IMR-90 (cell line): ENCODE measurements around the gene IQCE. TPM values are rescaled to one million over a fixed set of nuclear protein-coding genes. Genes with fewer than 3 reads are reported as not detected.

ENCODE experiments used
- ATAC-seq: fragments of 200-7000 bp; cut with Tn5 transposase; 2 replicates; pipeline ENCODE4 v1.9.1; 2020; ENCODE audit warnings: low read depth, mild to moderate bottlenecking, moderate library complexity
- BruUV-seq: library from RNA; stranded (reverse); fragments of 400-500 nt; replicated peaks from 2 replicates; lab custom pipeline; 2021; lab: Mats Ljungman, UMichigan
- CTCF ChIA-PET: fragments of 300-600 bp; formaldehyde crosslinking; extraction: SDS; loops from one replicate; lab custom pipeline; 2021; ENCODE audit warnings: antibody characterized with exemption; lab: Yijun Ruan, JAX
- POLR2A ChIA-PET: fragments of 300-600 bp; sonication (Branson Sonifier 250); formaldehyde crosslinking; loops from one replicate; lab custom pipeline; 2022; ENCODE audit warnings: antibody characterized with exemption; ENCODE audit not compliant: unreplicated experiment; lab: Charles Lee
- DNase-seq: peaks from one replicate; pipeline ENCODE4 v3.0.0; 2013
- H2AFZ ChIP-seq: replicated peaks from 2 replicates; pipeline ENCODE3; 2013; ENCODE audit warnings: low read length, mild to moderate bottlenecking; ENCODE audit not compliant: poor library complexity
- H2AK5ac ChIP-seq: 2 replicates; pipeline ENCODE4 v1.6.1; 2013; ENCODE audit warnings: low read depth, low read length, inconsistent platforms
- H2AK9ac ChIP-seq: replicated peaks from 2 replicates; pipeline ENCODE3; 2013; ENCODE audit warnings: mild to moderate bottlenecking, low read depth, low read length, moderate library complexity; ENCODE audit not compliant: poor library complexity
- H2BK120ac ChIP-seq: 2 replicates; pipeline ENCODE4 v1.6.1; 2013; ENCODE audit warnings: low read depth, low read length, inconsistent platforms
- H2BK15ac ChIP-seq: 3 replicates; pipeline ENCODE4 v1.6.1; 2013; ENCODE audit warnings: low read depth, low read length, inconsistent platforms
- H2BK20ac ChIP-seq: 2 replicates; pipeline ENCODE4 v1.6.1; 2013; ENCODE audit warnings: low read depth, mild to moderate bottlenecking, inconsistent platforms, low read length, moderate library complexity
- H2BK5ac ChIP-seq: 2 replicates; pipeline ENCODE4 v1.6.1; 2013; ENCODE audit warnings: mild to moderate bottlenecking, low read depth, low read length, inconsistent platforms; ENCODE audit not compliant: poor library complexity, severe bottlenecking
- H3K14ac ChIP-seq: replicated peaks from 2 replicates; pipeline ENCODE4 v1.6.1; 2013; ENCODE audit warnings: low read depth, low read length, inconsistent platforms
- H3K18ac ChIP-seq: 2 replicates; pipeline ENCODE4 v1.6.1; 2013; ENCODE audit warnings: low read depth, low read length, control low read depth
- H3K23ac ChIP-seq: 2 replicates; pipeline ENCODE4 v1.6.1; 2013; ENCODE audit warnings: low read depth, low read length, inconsistent platforms
- H3K27ac ChIP-seq: 2 replicates; pipeline ENCODE4 v1.5.1; 2013; ENCODE audit warnings: mild to moderate bottlenecking, control low read depth, low read length; ENCODE audit not compliant: insufficient read depth
- H3K27me3 ChIP-seq: 2 replicates; pipeline ENCODE4 v1.6.1; 2013; ENCODE audit warnings: low read length; ENCODE audit not compliant: control insufficient read depth, insufficient read depth
- H3K36me3 ChIP-seq: 2 replicates; pipeline ENCODE4 v1.6.1; 2013; ENCODE audit warnings: low read length, mixed read lengths; ENCODE audit not compliant: control insufficient read depth, insufficient read depth
- H3K4ac ChIP-seq: 2 replicates; pipeline ENCODE4 v1.6.1; 2013; ENCODE audit warnings: low read depth, low read length, inconsistent platforms
- H3K4me1 ChIP-seq: 2 replicates; pipeline ENCODE4 v1.6.1; 2013; ENCODE audit warnings: low read length, mixed read lengths; ENCODE audit not compliant: control insufficient read depth, insufficient read depth
- H3K4me2 ChIP-seq: 2 replicates; pipeline ENCODE4 v1.6.1; 2013; ENCODE audit warnings: low read depth, mild to moderate bottlenecking, control low read depth, low read length, moderate library complexity
- H3K4me3 ChIP-seq: 2 replicates; pipeline ENCODE4 v1.5.1; 2013; ENCODE audit warnings: low read depth, mild to moderate bottlenecking, control low read depth, low read length, moderate library complexity; ENCODE audit not compliant: insufficient read depth
- H3K56ac ChIP-seq: 2 replicates; pipeline ENCODE4 v1.6.1; 2013; ENCODE audit warnings: low read length, inconsistent platforms; ENCODE audit not compliant: insufficient read depth; ENCODE audit errors: extremely low read depth
- H3K79me1 ChIP-seq, 2 experiments: 2 replicates each; pipeline ENCODE4 v1.6.1; 2013; ENCODE audit warnings: low read length in 2 of 2, inconsistent platforms in 1 of 2, low read depth in 1 of 2
- H3K9ac ChIP-seq: 2 replicates; pipeline ENCODE4 v1.6.1; 2013; ENCODE audit warnings: low read depth, low read length, control low read depth
- H3K9me1 ChIP-seq: 2 replicates; pipeline ENCODE4 v1.6.1; 2013; ENCODE audit warnings: low read length, inconsistent platforms; ENCODE audit not compliant: insufficient read depth
- H3K9me3 ChIP-seq: 2 replicates; pipeline ENCODE4 v1.6.1; 2013; ENCODE audit warnings: low read length; ENCODE audit not compliant: control insufficient read depth, insufficient read depth
- H4K20me1 ChIP-seq: 2 replicates; pipeline ENCODE4 v1.6.1; 2013; ENCODE audit warnings: low read length, inconsistent platforms; ENCODE audit not compliant: insufficient read depth
- H4K5ac ChIP-seq: 2 replicates; pipeline ENCODE4 v1.6.1; 2013; ENCODE audit warnings: mild to moderate bottlenecking, low read depth, low read length, control low read depth
- H4K8ac ChIP-seq, 2 experiments: 2 replicates each; pipeline ENCODE4 v1.6.1; 2013; ENCODE audit warnings: low read depth in 2 of 2, low read length in 2 of 2, control low read depth in 1 of 2, inconsistent platforms in 1 of 2
- H4K91ac ChIP-seq: 2 replicates; pipeline ENCODE4 v1.6.1; 2013; ENCODE audit warnings: low read depth, low read length, inconsistent platforms; ENCODE audit not compliant: insufficient read depth
- BHLHE40 ChIP-seq: fragments of 150-350 bp; IDR thresholded peaks from 2 replicates; pipeline ENCODE4 v1.6.1; 2016; ENCODE audit warnings: mild to moderate bottlenecking, low read depth, low read length
- CEBPB ChIP-seq: IDR thresholded peaks from 2 replicates; pipeline ENCODE4 v1.6.1; 2012; ENCODE audit warnings: low read depth, low read length, improper control_type of control experiment
- CHD1 ChIP-seq: IDR thresholded peaks from 2 replicates; pipeline ENCODE4 v1.6.1; 2012; ENCODE audit warnings: low read depth, low read length, improper control_type of control experiment
- FOS ChIP-seq: fragments of 150-350 bp; IDR thresholded peaks from 2 replicates; pipeline ENCODE4 v1.6.1; 2016; ENCODE audit warnings: low read depth, low read length
- MAFK ChIP-seq: IDR thresholded peaks from 2 replicates; pipeline ENCODE4 v1.6.1; 2012; ENCODE audit warnings: low read depth, low read length, improper control_type of control experiment
- MAZ ChIP-seq: IDR thresholded peaks from 2 replicates; pipeline ENCODE4 v1.6.1; 2012; ENCODE audit warnings: low read depth, mild to moderate bottlenecking, low read length, improper control_type of control experiment, moderate library complexity, borderline replicate concordance
- MXI1 ChIP-seq: IDR thresholded peaks from 2 replicates; pipeline ENCODE4 v1.6.1; 2012; ENCODE audit warnings: low read depth, mild to moderate bottlenecking, low read length, moderate library complexity, borderline replicate concordance
- NFE2L2 ChIP-seq: fragments of 150-350 bp; IDR thresholded peaks from 2 replicates; pipeline ENCODE4 v1.6.1; 2016; ENCODE audit warnings: low read depth, mild to moderate bottlenecking, low read length
- POLR2A ChIP-seq: IDR thresholded peaks from 2 replicates; pipeline ENCODE4 v1.6.1; 2012; ENCODE audit warnings: mild to moderate bottlenecking, low read depth, low read length
- RAD21 ChIP-seq: IDR thresholded peaks from 2 replicates; pipeline ENCODE4 v1.6.1; 2012; ENCODE audit warnings: low read length, improper control_type of control experiment
- RCOR1 ChIP-seq: IDR thresholded peaks from 2 replicates; pipeline ENCODE4 v1.6.1; 2012; ENCODE audit warnings: mild to moderate bottlenecking, low read length, improper control_type of control experiment; ENCODE audit not compliant: insufficient replicate concordance
- RFX5 ChIP-seq: IDR thresholded peaks from 2 replicates; pipeline ENCODE4 v1.8.0; 2012; ENCODE audit warnings: low read depth, mild to moderate bottlenecking, low read length, moderate library complexity
- SMC3 ChIP-seq: fragments of 150-350 bp; IDR thresholded peaks from 2 replicates; pipeline ENCODE4 v1.6.1; 2016; ENCODE audit warnings: low read depth, mild to moderate bottlenecking, antibody characterized with exemption, low read length, moderate library complexity
- WGBS, 2 experiments: methylation state at CpG; one replicate each; pipeline versions ENCODE4 v1.1.5 to v1.1.7; 2013; ENCODE audit warnings: missing lambda C conversion rate in 2 of 2; ENCODE audit not compliant: insufficient read length in 1 of 2; ENCODE audit errors: extremely low coverage in 2 of 2; 5-methylcytosine and 5-hydroxymethylcytosine counted together
- dilution Hi-C: fragments of 300-500 bp; cut with HindIII; formaldehyde crosslinking; loops from one replicate; pipeline ENCODE4 v1.14.3; 2018; ENCODE audit warnings: low sequenced_read_pairs; ENCODE audit not compliant: unreplicated experiment
- in situ Hi-C: fragments of 300-500 bp; cut with MboI; formaldehyde crosslinking; loops from 3 replicates; pipeline ENCODE4 v1.14.3; 2019; ENCODE audit warnings: low sequenced_read_pairs, inconsistent platforms, mixed read lengths
- intact Hi-C: fragments of 100-400 bp; cut with micrococcal nuclease; formaldehyde crosslinking; loops from 2 replicates; pipeline ENCODE4 v1.10.0; 2022
- polyA plus RNA-seq, 3 experiments: library from polyadenylated mRNA; depleted of rRNA; stranded (reverse); fragments of >200 nt; gene quantifications; 2 replicates each; pipeline ENCODE4 v1.2.3, GENCODE V29; 2012; ENCODE audit warnings: low replicate concordance in 1 of 3
- total RNA-seq: library from RNA; depleted of rRNA; stranded (reverse); fragments of >200 nt; gene quantifications from 2 replicates; pipeline ENCODE4 v1.2.3, GENCODE V29; 2012
- TF ChIP-seq, protein P1 (sequence below): conservative IDR thresholded peaks from 2 replicates; pipeline ENCODE4 v1.5.1; 2012; ENCODE audit warnings: mild to moderate bottlenecking, low read depth, low read length, improper control_type of control experiment
- TF ChIP-seq, protein P2 (sequence below): fragments of 150-350 bp; IDR thresholded peaks from 2 replicates; pipeline ENCODE4 v1.6.1; 2016; ENCODE audit warnings: low read depth, mild to moderate bottlenecking, low read length, moderate library complexity, borderline replicate concordance
- TF ChIP-seq, protein P3 (sequence below): fragments of 150-350 bp; IDR thresholded peaks from 2 replicates; pipeline ENCODE4 v1.6.1; 2017; ENCODE audit warnings: mild to moderate bottlenecking, antibody characterized with exemption, low read length, low read depth

Gene IQCE
- total and polyA plus RNA-seq, 2 of the 4 experiments (the other 2 are of a cell fraction): 5.0 to 6.3 TPM

DNA sequence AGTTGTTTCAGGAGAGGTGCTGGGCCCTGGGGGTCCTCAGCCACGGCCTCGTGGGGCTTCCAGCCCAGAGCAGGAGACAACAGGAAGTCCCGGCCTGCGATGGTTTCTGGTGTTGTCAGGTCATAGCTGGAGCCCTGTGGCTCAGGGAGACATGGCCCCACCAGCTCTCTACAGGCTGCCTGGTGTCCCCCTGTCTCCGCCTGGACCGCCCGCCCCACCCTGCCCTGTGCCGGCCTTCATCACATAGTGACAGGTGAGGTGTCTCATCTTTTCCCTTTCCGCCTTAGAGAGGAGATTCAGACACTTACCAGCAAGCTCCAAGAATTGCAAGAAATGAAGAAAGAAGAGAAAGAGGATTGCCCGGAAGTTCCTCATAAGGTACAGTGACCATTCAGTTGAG lies 35.8 kb downstream of the IQCE start:
- dilution Hi-C loops: no loop called here
- Histone ChIP-seq H3K4ac (no peak overlapping the region), H3K36me3 (peaks cover 42% of the 10 kb centered on the region), H2BK120ac (no peak overlapping the region), H2BK20ac (no peak overlapping the region), H3K79me1 (no peaks in the 10 kb centered on the region), H3K18ac (no peak overlapping the region), H3K4me3 (no peak overlapping the region), H3K27ac (no peak overlapping the region), H3K56ac (no peak overlapping the region), H2BK5ac (no peak overlapping the region), H4K5ac (no peak overlapping the region), H4K20me1 (no peaks in the 10 kb centered on the region), H3K27me3 (no peaks in the 10 kb centered on the region), H3K4me1 (no peaks in the 10 kb centered on the region), H3K9me3 (no peaks in the 10 kb centered on the region), H3K9me1 (no peaks in the 10 kb centered on the region), H2AK5ac (no peak overlapping the region), H3K4me2 (no peak overlapping the region), H3K9ac (no peak overlapping the region), H4K8ac (no peak overlapping the region), H2BK15ac (no peak overlapping the region), H3K23ac (no peak overlapping the region), H3K14ac (no peak overlapping the region), H2AFZ (no peak overlapping the region), H4K91ac (no peak overlapping the region), H2AK9ac (no peak overlapping the region)
- in situ Hi-C loops: no loop called here
- POLR2A ChIA-PET: no interaction called here
- WGBS, 2 experiments: no CpG with 5 or more reads among the region's 10 CpGs
- intact Hi-C loops: no loop called here
- TF ChIP-seq NFE2L2 (no peak), RAD21 (no peak), RCOR1 (no peak), CHD1 (no peak), FOS (no peak), MAZ (no peak), MXI1 (no peak), MAFK (no peak), CEBPB (no peak), SMC3 (no peak), BHLHE40 (no peak), RFX5 (no peak), POLR2A (no peak)
- TF ChIP-seq, protein P1, sequence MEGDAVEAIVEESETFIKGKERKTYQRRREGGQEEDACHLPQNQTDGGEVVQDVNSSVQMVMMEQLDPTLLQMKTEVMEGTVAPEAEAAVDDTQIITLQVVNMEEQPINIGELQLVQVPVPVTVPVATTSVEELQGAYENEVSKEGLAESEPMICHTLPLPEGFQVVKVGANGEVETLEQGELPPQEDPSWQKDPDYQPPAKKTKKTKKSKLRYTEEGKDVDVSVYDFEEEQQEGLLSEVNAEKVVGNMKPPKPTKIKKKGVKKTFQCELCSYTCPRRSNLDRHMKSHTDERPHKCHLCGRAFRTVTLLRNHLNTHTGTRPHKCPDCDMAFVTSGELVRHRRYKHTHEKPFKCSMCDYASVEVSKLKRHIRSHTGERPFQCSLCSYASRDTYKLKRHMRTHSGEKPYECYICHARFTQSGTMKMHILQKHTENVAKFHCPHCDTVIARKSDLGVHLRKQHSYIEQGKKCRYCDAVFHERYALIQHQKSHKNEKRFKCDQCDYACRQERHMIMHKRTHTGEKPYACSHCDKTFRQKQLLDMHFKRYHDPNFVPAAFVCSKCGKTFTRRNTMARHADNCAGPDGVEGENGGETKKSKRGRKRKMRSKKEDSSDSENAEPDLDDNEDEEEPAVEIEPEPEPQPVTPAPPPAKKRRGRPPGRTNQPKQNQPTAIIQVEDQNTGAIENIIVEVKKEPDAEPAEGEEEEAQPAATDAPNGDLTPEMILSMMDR: no peak
- TF ChIP-seq, protein P2, sequence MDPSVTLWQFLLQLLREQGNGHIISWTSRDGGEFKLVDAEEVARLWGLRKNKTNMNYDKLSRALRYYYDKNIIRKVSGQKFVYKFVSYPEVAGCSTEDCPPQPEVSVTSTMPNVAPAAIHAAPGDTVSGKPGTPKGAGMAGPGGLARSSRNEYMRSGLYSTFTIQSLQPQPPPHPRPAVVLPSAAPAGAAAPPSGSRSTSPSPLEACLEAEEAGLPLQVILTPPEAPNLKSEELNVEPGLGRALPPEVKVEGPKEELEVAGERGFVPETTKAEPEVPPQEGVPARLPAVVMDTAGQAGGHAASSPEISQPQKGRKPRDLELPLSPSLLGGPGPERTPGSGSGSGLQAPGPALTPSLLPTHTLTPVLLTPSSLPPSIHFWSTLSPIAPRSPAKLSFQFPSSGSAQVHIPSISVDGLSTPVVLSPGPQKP: no peak
- TF ChIP-seq, protein P3, sequence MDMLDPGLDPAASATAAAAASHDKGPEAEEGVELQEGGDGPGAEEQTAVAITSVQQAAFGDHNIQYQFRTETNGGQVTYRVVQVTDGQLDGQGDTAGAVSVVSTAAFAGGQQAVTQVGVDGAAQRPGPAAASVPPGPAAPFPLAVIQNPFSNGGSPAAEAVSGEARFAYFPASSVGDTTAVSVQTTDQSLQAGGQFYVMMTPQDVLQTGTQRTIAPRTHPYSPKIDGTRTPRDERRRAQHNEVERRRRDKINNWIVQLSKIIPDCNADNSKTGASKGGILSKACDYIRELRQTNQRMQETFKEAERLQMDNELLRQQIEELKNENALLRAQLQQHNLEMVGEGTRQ: no peak
- ATAC-seq (no peak), DNase-seq (no peak)
- CTCF ChIA-PET: no interaction called here
- BruUV-seq: no TSS peak
